ENCODE data around the gene SCT.

The SCT gene

GRCh38 chr11:643849-644738 is 17.1 kb upstream of the SCT start:
- H3K36me3 ChIP-seq (ENCODE audit: insufficient read depth, low read length) = peaks cover 5% of the 10 kb centered on the region; the same call in 1 of the 2 replicates
- no peak overlapping the region for H2AFZ ChIP-seq (ENCODE audit: low read length)
- no peak overlapping the region for H3K27ac ChIP-seq (ENCODE audit: low read depth, low read length, poor library complexity, severe bottlenecking)
- no peaks in the 10 kb centered on the region for H3K79me2 ChIP-seq (ENCODE audit: insufficient read depth, low read length)
- no peaks in the 10 kb centered on the region for H3K27me3 ChIP-seq (ENCODE audit: insufficient read depth, low read length)
- H3K9ac ChIP-seq (ENCODE audit: low read length) = no peak overlapping the region
- no peaks in the 10 kb centered on the region for H4K20me1 ChIP-seq (ENCODE audit: insufficient read depth, low read length)
- H3K9me3 ChIP-seq (ENCODE audit: low read length) = no peaks in the 10 kb centered on the region
- H3K4me2 ChIP-seq (ENCODE audit: low read length) = no peak overlapping the region
- no peak for TF ChIP-seq CTCF (IDR thresholded peaks at IDR 0.05; ENCODE audit: low read length)
- TF ChIP-seq EZH2 (IDR thresholded peaks at IDR 0.05; ENCODE audit: borderline replicate concordance, low read length) = no peak
- H3K9me2 ChIP-seq (ENCODE audit: low read depth, low read length) = no peaks in the 10 kb centered on the region
- no peaks in the 10 kb centered on the region for H3F3A ChIP-seq (ENCODE audit: insufficient read depth, low read length)
- no peak overlapping the region for H3K4me3 ChIP-seq (ENCODE audit: low read depth, low read length, poor library complexity, severe bottlenecking)
- peaks cover 18% of the 10 kb centered on the region for H3K4me1 ChIP-seq (ENCODE audit: insufficient read depth, low read length, severe bottlenecking)

DNA sequence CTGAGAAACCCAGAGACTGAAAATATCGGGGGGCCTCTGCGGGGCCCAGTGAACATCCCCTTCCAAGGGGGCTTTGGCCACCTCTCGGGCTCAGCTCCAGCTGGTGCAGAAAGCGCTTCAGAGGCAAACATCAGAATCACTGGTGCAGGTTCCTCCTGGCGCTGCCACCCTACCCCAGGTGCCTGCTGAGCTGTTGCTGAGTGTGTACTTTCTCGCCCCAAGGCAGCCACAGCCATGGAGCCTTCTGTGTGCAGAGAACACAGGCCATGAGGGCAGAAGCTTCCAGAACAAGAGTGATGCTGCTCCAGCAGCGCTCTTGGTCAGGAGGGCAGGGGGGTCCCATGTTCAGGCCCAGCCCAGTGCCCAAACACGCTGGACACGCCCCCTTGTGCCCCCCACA is 16.4 kb upstream of the SCT start:
- Histone ChIP-seq H3K36me3 (ENCODE audit: insufficient read depth, low read length) (peaks cover 5% of the 10 kb centered on the region; the same call in 1 of the 2 replicates), H3K27me3 (ENCODE audit: insufficient read depth, low read length) (no peaks in the 10 kb centered on the region), H2AFZ (ENCODE audit: low read length) (no peak overlapping the region), H3K9me3 (ENCODE audit: low read length) (no peaks in the 10 kb centered on the region), H3K9me2 (ENCODE audit: low read depth, low read length) (no peaks in the 10 kb centered on the region), H3K27ac (ENCODE audit: low read depth, low read length, poor library complexity, severe bottlenecking) (no peak overlapping the region), H3K4me3 (ENCODE audit: low read depth, low read length, poor library complexity, severe bottlenecking) (no peak overlapping the region), H4K20me1 (ENCODE audit: insufficient read depth, low read length) (no peaks in the 10 kb centered on the region), H3K79me2 (ENCODE audit: insufficient read depth, low read length) (no peaks in the 10 kb centered on the region), H3K9ac (ENCODE audit: low read length) (no peak overlapping the region), H3K4me1 (ENCODE audit: insufficient read depth, low read length, severe bottlenecking) (peaks cover 18% of the 10 kb centered on the region), H3F3A (ENCODE audit: insufficient read depth, low read length) (no peaks in the 10 kb centered on the region), H3K4me2 (ENCODE audit: low read length) (no peak overlapping the region)
- TF ChIP-seq EZH2 (IDR thresholded peaks at IDR 0.05; ENCODE audit: borderline replicate concordance, low read length) (no peak), CTCF (IDR thresholded peaks at IDR 0.05; ENCODE audit: low read length) (no peak)

DNA sequence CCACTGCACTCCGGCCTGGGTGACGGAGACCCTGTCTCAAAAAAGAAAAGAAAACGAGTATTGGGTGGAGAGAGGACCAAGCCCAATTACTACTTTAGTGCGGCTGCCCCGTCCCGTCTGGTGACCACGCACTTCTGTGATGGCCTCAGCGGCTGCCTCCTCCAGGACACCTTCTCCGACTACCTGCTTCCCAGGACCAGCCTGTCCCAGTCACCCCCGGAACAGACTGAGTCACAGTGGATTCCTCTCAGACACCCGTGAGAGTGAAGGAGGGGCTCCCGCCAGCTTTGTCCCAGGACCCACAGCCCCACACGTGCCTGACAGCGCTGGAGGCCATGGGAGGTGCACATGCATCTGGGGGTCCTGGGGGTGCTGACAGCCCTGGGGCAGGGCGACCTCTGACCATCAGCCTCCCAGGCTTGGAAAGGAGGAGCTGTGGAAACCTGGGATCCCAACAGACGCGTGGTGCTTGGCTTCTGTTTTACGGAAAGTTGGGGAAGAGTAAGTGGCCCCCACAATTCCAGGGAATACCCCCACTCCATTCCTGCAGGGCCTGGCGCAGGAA is 14.9 kb upstream of the SCT start:
- H3K9ac ChIP-seq (ENCODE audit: low read length) = no peak overlapping the region
- TF ChIP-seq EZH2 (IDR thresholded peaks at IDR 0.05; ENCODE audit: borderline replicate concordance, low read length) = no peak
- TF ChIP-seq CTCF (IDR thresholded peaks at IDR 0.05; ENCODE audit: low read length) = no peak
- H3K79me2 ChIP-seq (ENCODE audit: insufficient read depth, low read length) = no peaks in the 10 kb centered on the region
- no peaks in the 10 kb centered on the region for H3K9me2 ChIP-seq (ENCODE audit: low read depth, low read length)
- H3K36me3 ChIP-seq (ENCODE audit: insufficient read depth, low read length) = peaks cover 5% of the 10 kb centered on the region; the same call in 1 of the 2 replicates
- H3K4me3 ChIP-seq (ENCODE audit: low read depth, low read length, poor library complexity, severe bottlenecking) = no peak overlapping the region
- H3K4me2 ChIP-seq (ENCODE audit: low read length) = no peak overlapping the region
- no peaks in the 10 kb centered on the region for H3K9me3 ChIP-seq (ENCODE audit: low read length)
- H3K27ac ChIP-seq (ENCODE audit: low read depth, low read length, poor library complexity, severe bottlenecking) = no peak overlapping the region
- no peaks in the 10 kb centered on the region for H3F3A ChIP-seq (ENCODE audit: insufficient read depth, low read length)
- H3K4me1 ChIP-seq (ENCODE audit: insufficient read depth, low read length, severe bottlenecking) = peaks cover 17% of the 10 kb centered on the region
- H2AFZ ChIP-seq (ENCODE audit: low read length) = no peak overlapping the region
- no peaks in the 10 kb centered on the region for H4K20me1 ChIP-seq (ENCODE audit: insufficient read depth, low read length)
- no peaks in the 10 kb centered on the region for H3K27me3 ChIP-seq (ENCODE audit: insufficient read depth, low read length)

All from OCI-LY1 (cell line).